HG02678 (cell line): ENCODE results near the gene MAPKBP1.

Experiments used
- ATAC-seq: cut with Tn5 transposase; IDR thresholded peaks from one replicate; pipeline ENCODE4 v1.9.1; 2021; ENCODE audit warnings: mild to moderate bottlenecking, moderate library complexity; ENCODE audit not compliant: unreplicated experiment

MAPKBP1 gene

DNA sequence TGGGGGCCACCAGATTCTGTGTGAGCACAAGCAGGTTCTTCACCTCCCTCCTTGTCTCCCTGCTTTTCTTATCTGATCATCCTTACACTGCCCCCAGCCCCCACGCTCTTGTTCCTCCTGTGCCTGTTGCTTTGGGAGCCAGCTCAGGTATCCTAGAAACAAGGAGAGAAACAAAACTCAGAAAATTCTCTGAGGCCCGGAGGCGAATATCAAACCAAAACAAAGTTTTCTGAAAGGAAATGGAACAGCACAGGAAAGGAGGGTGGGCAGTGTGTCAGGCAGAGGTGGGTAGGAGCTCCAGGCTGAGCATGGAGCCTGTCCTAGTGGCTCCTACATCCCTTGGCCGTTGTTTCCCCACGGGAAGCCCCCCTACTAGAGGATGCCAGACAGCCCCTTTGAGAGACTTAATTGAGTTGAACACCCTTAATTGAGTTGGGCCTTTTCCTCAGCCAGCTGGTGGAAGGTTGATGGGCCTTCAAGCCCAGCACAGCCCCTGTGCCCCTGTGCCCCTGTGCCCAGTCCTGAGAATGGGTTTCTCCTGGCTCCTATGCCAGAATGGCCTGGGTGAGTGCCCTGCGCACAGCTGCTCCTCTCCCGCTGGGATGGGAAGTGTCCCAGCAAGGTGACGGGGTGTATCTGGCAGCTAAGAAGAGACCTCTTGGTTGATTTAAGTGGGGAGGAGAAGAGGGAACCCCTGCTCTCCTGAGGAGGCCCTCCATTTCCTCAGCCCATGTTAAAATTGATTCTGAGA, 30.8 kb downstream of the MAPKBP1 start:
- ATAC-seq, result no peak

- no peak for ATAC-seq
These were observed 31.4 kb downstream of the MAPKBP1 start for GRCh38 chr15:41805711-41806110.

DNA sequence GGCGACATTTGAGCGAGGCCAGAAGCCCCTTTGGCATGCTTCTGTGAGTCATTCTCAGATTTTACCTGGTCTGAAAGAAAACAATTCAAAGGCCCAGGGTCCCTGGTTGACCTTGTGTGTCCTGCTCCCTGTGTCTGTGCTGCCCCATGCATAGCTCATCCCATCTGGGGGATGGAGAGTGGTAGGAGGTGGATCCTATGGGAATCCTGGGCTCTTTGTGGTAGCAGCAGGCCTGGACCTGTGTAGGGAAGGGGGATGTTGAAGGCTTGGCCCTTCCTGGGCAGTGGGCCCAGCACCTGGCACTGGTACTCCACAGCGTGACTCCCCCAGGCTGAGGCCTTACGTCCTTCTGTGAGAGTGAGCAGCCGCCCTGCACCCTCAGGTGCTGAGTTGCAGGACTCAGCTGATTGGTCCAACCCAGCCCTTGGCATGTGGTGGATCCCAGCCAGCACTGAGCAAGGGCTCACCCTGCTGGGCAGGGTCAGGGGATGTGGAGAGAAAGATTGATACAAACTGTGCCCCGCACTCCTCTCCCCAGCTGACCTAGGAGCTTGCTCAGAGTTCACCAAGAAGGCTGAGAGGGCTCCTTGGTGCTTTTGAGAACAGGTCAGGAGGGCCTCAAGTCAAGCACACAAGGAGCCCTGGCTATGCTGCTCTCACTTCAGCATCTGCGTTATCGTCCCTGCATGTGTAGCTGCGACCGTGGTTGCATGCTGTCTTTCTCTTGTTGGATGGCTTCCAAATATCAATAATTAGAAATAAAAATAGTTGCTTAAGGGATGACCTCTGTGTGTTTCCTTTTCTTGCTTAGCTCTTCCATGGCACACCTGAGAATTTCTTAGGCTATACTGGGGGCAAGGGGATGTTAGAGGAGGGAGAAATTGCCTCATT, 32.3 kb downstream of the MAPKBP1 start:
- no peak for ATAC-seq

DNA sequence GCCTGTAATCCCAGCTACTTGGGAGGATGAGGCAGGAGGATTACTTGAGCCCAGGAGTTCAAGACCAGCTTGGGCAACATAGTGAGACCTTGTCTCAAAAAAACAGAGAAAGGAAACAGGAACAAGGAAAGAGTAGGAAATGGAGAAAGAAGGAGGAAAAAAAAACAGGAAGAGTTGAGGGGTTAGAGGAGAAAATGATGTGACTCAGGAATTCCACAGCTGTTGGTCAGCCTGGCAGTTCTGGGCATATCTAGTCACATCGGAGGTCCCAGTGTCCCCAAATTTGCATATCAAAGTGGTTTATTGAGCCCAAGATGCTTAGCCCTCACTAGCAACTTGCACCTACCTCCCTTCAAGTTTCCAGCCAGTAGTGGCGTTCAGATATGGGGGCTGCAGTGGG, 34.8 kb downstream of the MAPKBP1 start:
- no peak for ATAC-seq

DNA sequence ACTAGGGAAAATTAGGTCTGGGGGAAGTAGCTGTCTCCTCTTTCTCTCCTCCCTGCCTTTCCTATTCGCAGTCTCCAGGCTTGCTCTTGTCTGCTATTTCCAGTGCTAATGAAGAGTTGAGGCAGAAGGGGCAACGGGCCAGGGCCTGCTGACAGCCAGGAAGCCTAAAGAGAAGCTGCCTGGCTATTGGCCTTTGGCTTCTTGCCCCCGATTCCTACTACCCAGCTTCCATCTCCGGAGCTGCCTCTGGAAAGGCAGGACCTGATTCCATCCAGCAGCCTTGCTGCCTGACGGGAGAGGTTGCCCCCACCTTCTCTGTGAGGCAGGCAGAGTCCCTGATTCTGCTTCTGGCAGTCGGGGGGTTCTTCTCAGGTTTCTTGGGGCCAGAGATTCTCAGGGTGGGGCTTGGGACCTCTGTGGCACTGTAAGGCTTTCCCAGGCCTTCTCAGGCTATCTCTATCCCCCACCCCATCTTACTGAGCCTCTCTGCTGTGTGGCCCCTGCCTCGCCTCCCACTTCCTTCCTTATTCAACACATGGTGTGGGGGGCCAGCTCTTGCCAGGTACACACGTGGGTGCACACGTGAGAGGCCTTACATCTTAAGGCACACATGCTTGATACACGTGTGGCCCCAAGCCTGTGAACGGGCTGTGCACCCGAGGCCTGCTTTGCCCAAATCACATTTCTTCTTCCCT, 35.4 kb downstream of the MAPKBP1 start:
- no peak for ATAC-seq

DNA sequence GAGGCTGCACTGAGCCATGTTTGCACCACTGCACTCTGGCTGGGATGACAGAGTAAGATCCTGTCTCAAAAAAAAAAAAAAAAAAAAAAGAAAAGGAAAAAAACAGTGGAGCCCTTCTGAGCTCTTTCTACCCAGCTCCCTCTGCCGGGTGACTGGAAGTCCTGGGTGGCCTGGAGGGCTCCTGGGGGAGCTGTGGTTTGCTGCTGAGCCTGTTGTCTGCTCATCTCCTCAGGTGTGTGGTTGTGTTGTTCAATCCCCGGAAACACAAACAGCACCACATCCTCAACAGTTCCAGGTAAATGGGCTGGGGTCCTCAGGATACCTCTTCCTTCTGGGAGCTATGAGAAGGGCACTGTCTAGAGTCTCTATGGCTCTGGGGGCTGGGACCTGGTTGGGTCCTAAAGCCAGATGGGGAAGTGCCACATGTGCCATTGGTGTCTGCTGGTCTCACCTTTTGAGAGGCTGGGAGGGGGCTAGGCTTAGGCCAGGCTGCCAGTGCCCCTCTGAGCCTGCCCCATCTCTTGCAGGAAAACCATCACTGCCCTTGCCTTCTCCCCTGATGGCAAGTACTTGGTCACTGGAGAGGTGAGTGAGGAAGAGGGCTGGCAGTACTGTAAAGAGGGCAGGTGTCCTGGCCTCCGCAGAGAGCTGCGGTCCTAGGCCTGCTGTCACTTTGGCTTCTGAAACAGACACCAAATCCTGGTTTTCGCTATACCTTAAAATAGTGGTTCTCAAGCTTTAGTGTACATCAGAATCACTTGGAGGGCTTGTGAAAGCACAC, 36.6 kb downstream of the MAPKBP1 start:
- ATAC-seq, result no peak

DNA sequence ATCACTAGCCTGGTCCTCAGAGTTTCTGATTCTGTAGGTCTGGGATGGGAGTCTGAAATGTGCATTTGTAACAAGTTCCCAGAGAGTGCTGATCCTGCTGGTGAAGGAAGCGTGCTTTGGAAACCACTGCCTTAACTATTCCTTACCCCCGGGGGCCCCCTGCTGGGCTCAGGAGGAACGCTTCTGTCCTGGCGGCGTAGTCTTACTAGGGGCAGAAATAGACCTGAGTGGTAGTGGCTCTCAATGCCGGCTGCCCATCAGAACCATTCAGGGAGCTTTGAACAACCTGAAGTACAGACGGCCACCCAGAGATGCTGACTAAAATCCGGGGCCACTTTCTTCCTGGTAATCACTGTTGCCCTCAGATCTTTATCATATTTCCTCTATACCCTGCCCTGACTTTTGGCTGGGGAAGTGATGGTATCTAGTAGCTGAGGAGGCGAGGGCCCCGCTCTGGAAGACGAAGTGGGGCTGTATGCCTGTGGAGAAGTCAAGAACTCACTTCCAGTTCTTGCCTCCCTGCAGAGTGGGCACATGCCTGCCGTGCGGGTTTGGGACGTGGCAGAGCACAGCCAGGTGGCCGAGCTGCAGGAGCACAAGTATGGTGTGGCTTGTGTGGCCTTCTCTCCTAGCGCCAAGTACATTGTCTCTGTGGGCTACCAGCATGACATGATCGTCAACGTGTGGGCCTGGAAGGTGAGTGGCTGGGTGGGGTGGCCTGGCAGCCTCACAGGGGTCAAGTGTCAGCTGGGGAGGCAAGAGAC, 37.3 kb downstream of the MAPKBP1 start:
- ATAC-seq, result no peak

GRCh38 chr15:41812820-41813375, 38.6 kb downstream of the MAPKBP1 start:
- no peak for ATAC-seq

- ATAC-seq, result no peak
These were observed 39.1 kb downstream of the MAPKBP1 start for GRCh38 chr15:41813426-41813825.

- no peak for ATAC-seq
These were observed 40.2 kb downstream of the MAPKBP1 start for GRCh38 chr15:41814534-41814933.

- ATAC-seq, result no peak
These were observed 42.5 kb downstream of the MAPKBP1 start for GRCh38 chr15:41816788-41817187.

DNA sequence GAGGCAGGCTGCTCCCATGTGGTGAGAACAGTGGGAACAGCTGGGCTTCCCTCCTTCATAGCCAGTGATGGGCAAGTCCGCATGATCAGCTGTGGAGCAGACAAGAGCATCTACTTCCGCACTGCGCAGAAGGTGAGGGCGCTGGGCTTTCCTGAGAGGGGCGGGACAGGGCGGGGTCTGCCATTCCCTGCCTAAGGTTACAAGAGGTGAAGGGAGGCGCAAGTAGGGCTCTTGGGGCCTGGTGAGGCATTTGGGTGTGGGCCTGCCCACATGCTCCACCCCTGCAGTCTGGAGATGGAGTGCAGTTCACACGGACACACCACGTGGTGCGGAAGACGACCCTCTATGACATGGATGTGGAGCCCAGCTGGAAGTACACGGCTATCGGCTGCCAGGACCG, 43.0 kb downstream of the MAPKBP1 start:
- ATAC-seq, result no peak

- ATAC-seq, result no peak
These were observed 43.5 kb downstream of the MAPKBP1 start for GRCh38 chr15:41817781-41818180.

DNA sequence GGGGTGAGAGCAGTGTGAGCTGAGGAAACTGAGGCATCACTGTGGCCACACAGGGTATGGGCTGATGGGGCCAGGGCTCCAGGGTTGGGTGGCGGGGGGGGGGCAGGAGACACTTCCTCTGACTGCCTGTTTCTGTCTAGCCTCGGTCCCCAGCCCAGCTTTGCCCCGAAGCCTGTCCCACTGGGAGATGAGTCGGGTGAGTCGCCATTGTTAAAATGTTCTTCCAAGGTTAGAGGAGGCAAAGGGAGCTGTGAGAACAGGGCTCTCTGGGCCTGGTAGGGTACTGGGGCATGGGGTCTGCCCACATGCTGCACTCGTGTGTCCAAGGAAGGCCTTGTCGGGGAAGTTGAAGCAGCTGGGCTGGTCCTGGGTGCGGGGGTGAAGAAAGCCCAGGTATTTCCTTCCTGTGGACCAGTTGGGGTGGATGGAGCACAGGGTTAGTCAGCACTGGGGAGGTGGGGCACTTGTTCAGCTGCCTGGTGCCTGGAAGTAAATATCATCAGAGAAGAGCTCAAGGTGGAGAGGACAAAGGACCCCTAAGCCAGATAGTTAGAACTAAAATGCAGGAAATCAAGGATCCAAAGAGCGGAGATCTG, 45.3 kb downstream of the MAPKBP1 start:
- ATAC-seq, result no peak

DNA sequence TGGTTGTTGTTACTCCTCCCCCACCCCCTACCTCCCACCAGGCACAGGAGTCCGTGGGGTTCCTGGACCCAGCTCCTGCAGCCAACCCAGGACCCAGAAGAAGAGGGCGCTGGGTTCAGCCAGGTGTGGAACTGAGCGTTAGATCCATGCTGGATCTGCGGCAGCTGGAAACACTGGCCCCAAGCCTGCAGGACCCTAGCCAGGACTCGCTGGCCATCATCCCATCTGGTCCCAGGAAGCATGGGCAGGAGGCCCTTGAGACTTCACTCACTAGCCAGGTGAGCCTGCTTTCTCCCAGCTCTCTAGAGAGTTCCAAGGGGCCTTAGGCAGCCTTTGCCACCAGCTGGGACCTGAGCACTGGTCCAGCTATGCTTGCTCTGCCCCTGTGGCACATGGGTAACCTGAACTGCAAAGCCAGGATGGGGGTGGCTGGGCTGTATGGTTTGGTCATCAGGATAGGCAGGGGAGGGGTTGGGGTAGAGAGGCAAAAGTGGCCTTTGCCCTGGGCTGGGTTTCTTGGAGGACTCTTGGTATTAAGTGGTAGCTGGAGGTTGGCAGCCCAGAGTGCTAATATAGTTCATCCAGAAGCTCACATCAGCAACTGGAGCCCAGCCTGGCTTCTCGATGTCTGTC, 46.6 kb downstream of the MAPKBP1 start:
- no peak for ATAC-seq

DNA sequence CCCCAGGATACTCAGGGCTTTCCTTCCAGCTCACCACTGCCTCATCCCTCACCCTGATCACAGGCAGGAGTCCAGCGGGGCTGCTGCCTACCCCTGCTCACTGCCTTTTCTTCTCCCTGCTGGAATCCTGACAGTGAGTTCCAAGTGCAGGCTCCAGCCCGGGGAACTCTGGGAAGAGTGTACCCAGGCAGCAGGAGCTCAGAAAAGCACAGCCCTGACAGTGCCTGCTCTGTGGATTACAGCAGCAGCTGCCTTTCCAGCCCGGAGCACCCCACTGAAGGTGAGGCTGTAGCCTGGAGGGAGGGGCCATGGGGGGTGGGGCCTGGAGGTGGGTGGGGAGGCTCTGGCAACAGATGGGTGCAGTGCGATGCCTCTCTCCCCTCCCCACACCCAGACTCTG, 47.5 kb downstream of the MAPKBP1 start:
- no peak for ATAC-seq

- no peak for ATAC-seq
These were observed 48.2 kb downstream of the MAPKBP1 start for GRCh38 chr15:41822471-41822870.

DNA sequence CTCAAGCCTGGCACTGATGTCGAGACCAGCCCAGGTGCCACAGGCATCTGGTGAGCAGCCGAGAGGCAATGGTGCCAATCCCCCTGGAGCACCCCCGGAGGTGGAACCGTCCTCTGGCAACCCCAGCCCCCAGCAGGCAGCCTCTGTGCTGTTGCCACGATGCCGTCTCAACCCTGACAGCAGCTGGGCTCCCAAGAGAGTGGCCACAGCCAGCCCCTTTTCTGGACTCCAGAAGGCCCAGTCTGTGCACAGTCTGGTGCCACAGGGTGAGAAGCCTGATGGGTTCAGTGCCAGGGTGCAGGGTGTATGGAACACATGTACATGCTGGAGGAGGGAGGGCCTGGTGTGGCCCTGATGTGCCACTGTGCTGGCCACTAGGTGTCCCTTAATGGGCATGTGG, 48.7 kb downstream of the MAPKBP1 start:
- ATAC-seq, result no peak

GRCh38 chr15:41823502-41823901, 49.2 kb downstream of the MAPKBP1 start:
- ATAC-seq, result no peak
